ENCODE measurements around the gene ATP1A1. TPM values are rescaled to one million over a fixed set of nuclear protein-coding genes. Genes with fewer than 3 reads are reported as not detected.

The ATP1A1 gene
- total and polyA plus RNA-seq, 4 donors, result 68.6 to 128 (median 82.6) TPM

GRCh38 chr1:116425987-116426386, 52.9 kb downstream of the ATP1A1 start:
- no peaks in the 10 kb centered on the region for H3K27me3 ChIP-seq (ENCODE audit: control insufficient read depth in 4 of 4, insufficient read depth in 4 of 4, low read length in 3 of 4)
- H3K4me3 ChIP-seq (ENCODE audit: low read depth in 1 of 3, low read length in 3 of 3), result no peak overlapping the region
- DNase-seq (ENCODE audit: low spot score), result no peak
- no peaks in the 10 kb centered on the region for H3K4me1 ChIP-seq (ENCODE audit: control insufficient read depth in 4 of 4, insufficient read depth in 4 of 4, low read length in 3 of 4)
- no peak for TF ChIP-seq ZBTB33 (IDR thresholded peaks at IDR 0.05)
- no peak for TF ChIP-seq SP1 (IDR thresholded peaks at IDR 0.05)
- TF ChIP-seq CTCF (IDR thresholded peaks at IDR 0.05; ENCODE audit: low read depth, low read length, missing input control), result no peak
- no peak for TF ChIP-seq FOXA2 (IDR thresholded peaks at IDR 0.05)
- TF ChIP-seq TAF1 (conservative IDR thresholded peaks at IDR 0.05), result no peak
- no peaks in the 10 kb centered on the region for H3K9me3 ChIP-seq (ENCODE audit: control insufficient read depth in 4 of 4, low read length in 3 of 4)
- H3K27ac ChIP-seq (ENCODE audit: low read depth in 1 of 2, low read length in 2 of 2), result no peak overlapping the region
- 91% methylated on average over 5 of the region's 5 CpGs for WGBS
- H3K36me3 ChIP-seq (ENCODE audit: control insufficient read depth in 4 of 4, insufficient read depth in 3 of 4, low read depth in 1 of 4, low read length in 3 of 4), result no peaks in the 10 kb centered on the region
- no peak overlapping the region for H3K9ac ChIP-seq (ENCODE audit: low read depth in 1 of 2, low read length in 2 of 2)

GRCh38 chr1:116426401-116426800, 53.4 kb downstream of the ATP1A1 start:
- Histone ChIP-seq H3K4me3 (ENCODE audit: low read depth in 1 of 3, low read length in 3 of 3) (no peak overlapping the region), H3K27ac (ENCODE audit: low read depth in 1 of 2, low read length in 2 of 2) (no peak overlapping the region), H3K4me1 (ENCODE audit: control insufficient read depth in 4 of 4, insufficient read depth in 4 of 4, low read length in 3 of 4) (no peaks in the 10 kb centered on the region), H3K9me3 (ENCODE audit: control insufficient read depth in 4 of 4, low read length in 3 of 4) (no peaks in the 10 kb centered on the region), H3K27me3 (ENCODE audit: control insufficient read depth in 4 of 4, insufficient read depth in 4 of 4, low read length in 3 of 4) (no peaks in the 10 kb centered on the region), H3K9ac (ENCODE audit: low read depth in 1 of 2, low read length in 2 of 2) (no peak overlapping the region), H3K36me3 (ENCODE audit: control insufficient read depth in 4 of 4, insufficient read depth in 3 of 4, low read depth in 1 of 4, low read length in 3 of 4) (no peaks in the 10 kb centered on the region)
- no peak for DNase-seq (ENCODE audit: low spot score)
- 94% methylated on average over 9 of the region's 9 CpGs for WGBS
- TF ChIP-seq EGR1 (IDR thresholded peaks at IDR 0.05; ENCODE audit: low read depth in 2 of 2), result no peak
- TF ChIP-seq ZBTB33 (IDR thresholded peaks at IDR 0.05), result no peak
- TF ChIP-seq HNF4G (IDR thresholded peaks at IDR 0.05), result no peak
- TF ChIP-seq SP1 (IDR thresholded peaks at IDR 0.05), result no peak
- no peak for TF ChIP-seq MAX (IDR thresholded peaks at IDR 0.05)
- no peak for TF ChIP-seq GABPA (IDR thresholded peaks at IDR 0.05 in 1 of 2, conservative IDR thresholded peaks at IDR 0.05 in 1 of 2)
- no peak for TF ChIP-seq FOXA1 (IDR thresholded peaks at IDR 0.05)
- no peak for TF ChIP-seq CTCF (IDR thresholded peaks at IDR 0.05; ENCODE audit: low read depth, low read length, missing input control)
- no peak for TF ChIP-seq JUND (IDR thresholded peaks at IDR 0.05)
- TF ChIP-seq RAD21 (IDR thresholded peaks at IDR 0.05), result no peak
- TF ChIP-seq HNF4A (conservative IDR thresholded peaks at IDR 0.05), result no peak
- TF ChIP-seq TAF1 (conservative IDR thresholded peaks at IDR 0.05), result no peak
- TF ChIP-seq YY1 (IDR thresholded peaks at IDR 0.05), result no peak
- no peak for TF ChIP-seq ATF3 (IDR thresholded peaks at IDR 0.05)
- no peak for TF ChIP-seq RXRA (IDR thresholded peaks at IDR 0.05)
- TF ChIP-seq FOXA2 (IDR thresholded peaks at IDR 0.05), result no peak
- TF ChIP-seq REST (IDR thresholded peaks at IDR 0.05), result no peak
